Measurements from ENCODE around the gene DCST2. TPM values are rescaled to one million over a fixed set of nuclear protein-coding genes. Genes with fewer than 3 reads are reported as not detected.
"Not testable (repeated sequence)": the region's sequence is repeated elsewhere in the genome, so short reads cannot be mapped to it uniquely, and the experiment has no call there.

Gene DCST2
- total RNA-seq, 1 donor from 2014 or later = under 0.01 TPM

DNA sequence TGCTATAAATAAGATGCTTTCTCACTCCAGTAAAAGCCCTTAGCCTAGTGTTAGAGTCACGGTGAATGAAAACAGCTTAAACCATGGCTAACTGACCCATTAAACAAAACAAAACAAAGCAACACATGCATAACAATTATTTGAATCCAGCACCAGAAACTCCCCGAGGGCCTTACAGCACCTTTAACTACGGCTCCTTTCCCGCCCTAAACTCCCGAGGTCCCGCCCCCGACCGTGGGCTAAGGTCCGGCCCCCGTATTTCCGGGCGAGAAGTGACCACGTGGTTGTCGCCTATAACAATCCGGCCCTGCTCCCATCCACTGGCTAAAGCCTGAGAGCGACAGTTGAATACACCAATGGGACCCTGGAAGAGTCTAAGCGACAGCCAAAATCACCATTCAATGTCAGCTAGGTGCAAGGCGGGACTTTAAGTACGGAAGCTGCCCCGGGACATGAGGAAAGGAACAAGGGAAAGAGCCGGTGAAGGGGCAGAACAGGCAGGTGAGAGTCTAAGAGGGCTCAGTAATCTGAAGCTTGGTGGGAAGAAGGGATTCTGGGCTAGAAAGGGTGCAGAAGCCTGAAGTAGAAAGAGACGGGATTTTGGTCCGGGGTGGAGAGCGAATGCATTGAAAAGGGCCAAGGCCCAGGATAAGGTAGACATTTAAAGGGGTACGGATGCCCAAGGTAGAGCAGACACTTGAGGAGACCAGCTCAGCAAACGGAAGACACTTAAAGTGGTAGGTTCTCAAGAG lies 50.5 kb downstream of the DCST2 start, which contains the start of gene FLAD1:
Gene FLAD1 (plus strand): TSS at position 448 of the 752 bp plus-strand sequence. CDS start 351 bp downstream, outside the sequence.
- peaks cover 6% of the 10 kb centered on the region for H3K36me3 ChIP-seq (ENCODE audit: control insufficient read depth, insufficient read depth, low read length)
- H3K27me3 ChIP-seq (ENCODE audit: control insufficient read depth, insufficient read depth, low read length) = no peaks in the 10 kb centered on the region
- DNase-seq (ENCODE audit: low read depth) (peak; percentile 100), FAIRE-seq (no peak)
- peak within 1 kb of the TSS; percentile 66 for H3K4me3 ChIP-seq (ENCODE audit: low read depth, low read length)
- TF ChIP-seq CTCF (IDR thresholded peaks at IDR 0.05; ENCODE audit: insufficient read depth, low read length, severe bottlenecking) = no peak

DNA sequence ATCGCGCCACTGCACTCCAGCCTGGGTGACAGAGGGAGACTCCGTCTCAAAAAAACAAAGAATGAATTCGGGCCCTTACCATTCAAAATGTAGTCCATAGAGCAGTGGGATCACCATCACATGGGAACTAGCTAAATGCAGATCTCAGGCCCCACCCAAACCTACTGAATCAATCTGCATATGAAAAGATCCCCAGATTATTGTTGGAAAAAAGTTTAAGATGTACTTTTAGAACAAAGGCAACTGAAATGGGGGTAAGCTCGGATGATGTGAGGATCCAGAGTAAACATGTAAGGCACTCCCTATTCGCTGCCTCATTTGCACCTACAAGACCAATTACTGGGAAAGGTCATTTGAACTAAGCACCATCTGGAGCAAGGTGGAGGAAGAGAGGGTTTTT lies 51.2 kb downstream of the DCST2 start:
- Histone ChIP-seq H3K4me3 (ENCODE audit: low read depth, low read length) (no peak overlapping the region), H3K27me3 (ENCODE audit: control insufficient read depth, insufficient read depth, low read length) (no peaks in the 10 kb centered on the region), H3K36me3 (ENCODE audit: control insufficient read depth, insufficient read depth, low read length) (peaks cover under 1% of the 10 kb centered on the region)
- FAIRE-seq = no peak
- no peak for DNase-seq (ENCODE audit: low read depth)
- no peak for TF ChIP-seq CTCF (IDR thresholded peaks at IDR 0.05; ENCODE audit: insufficient read depth, low read length, severe bottlenecking)

- Histone ChIP-seq H3K27me3 (ENCODE audit: control insufficient read depth, insufficient read depth, low read length) (no peaks in the 10 kb centered on the region), H3K36me3 (ENCODE audit: control insufficient read depth, insufficient read depth, low read length) (no peaks in the 10 kb centered on the region), H3K4me3 (ENCODE audit: low read depth, low read length) (no peak overlapping the region)
- DNase-seq (ENCODE audit: low read depth) = no peak
- FAIRE-seq = no peak
- TF ChIP-seq CTCF (IDR thresholded peaks at IDR 0.05; ENCODE audit: insufficient read depth, low read length, severe bottlenecking) = no peak
Observed at GRCh38 chr1:154978360-154978759, 55.2 kb downstream of the DCST2 start.

DNA sequence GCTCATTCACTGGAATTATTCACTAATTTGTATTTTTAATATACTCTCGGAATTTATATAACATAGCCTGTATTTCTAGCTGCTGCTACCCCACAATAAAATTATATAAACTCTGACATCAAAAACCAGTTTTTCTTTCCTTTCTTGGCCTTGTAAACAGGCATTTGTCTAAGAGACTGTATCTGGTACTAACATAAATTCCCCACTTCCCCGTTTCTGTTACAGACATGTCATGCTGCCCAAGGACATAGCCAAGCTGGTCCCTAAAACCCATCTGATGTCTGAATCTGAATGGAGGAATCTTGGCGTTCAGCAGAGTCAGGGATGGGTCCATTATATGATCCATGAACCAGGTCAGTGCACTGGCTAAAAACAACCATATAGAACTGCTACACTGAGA lies 55.8 kb downstream of the DCST2 start:
- not testable (repeated sequence) for DNase-seq (ENCODE audit: low read depth); H3K27me3 ChIP-seq (ENCODE audit: control insufficient read depth, insufficient read depth, low read length); H3K36me3 ChIP-seq (ENCODE audit: control insufficient read depth, insufficient read depth, low read length); FAIRE-seq; H3K4me3 ChIP-seq (ENCODE audit: low read depth, low read length)

GRCh38 chr1:154975409-154976059 lies 58.0 kb downstream of the DCST2 start:
- no peaks in the 10 kb centered on the region for H3K27me3 ChIP-seq (ENCODE audit: control insufficient read depth, insufficient read depth, low read length)
- no peak for TF ChIP-seq CTCF (IDR thresholded peaks at IDR 0.05; ENCODE audit: insufficient read depth, low read length, severe bottlenecking)
- FAIRE-seq = no peak
- H3K36me3 ChIP-seq (ENCODE audit: control insufficient read depth, insufficient read depth, low read length) = no peaks in the 10 kb centered on the region
- DNase-seq (ENCODE audit: low read depth) = peak; percentile 40
- H3K4me3 ChIP-seq (ENCODE audit: low read depth, low read length) = peak overlapping the region; percentile 35

DNA sequence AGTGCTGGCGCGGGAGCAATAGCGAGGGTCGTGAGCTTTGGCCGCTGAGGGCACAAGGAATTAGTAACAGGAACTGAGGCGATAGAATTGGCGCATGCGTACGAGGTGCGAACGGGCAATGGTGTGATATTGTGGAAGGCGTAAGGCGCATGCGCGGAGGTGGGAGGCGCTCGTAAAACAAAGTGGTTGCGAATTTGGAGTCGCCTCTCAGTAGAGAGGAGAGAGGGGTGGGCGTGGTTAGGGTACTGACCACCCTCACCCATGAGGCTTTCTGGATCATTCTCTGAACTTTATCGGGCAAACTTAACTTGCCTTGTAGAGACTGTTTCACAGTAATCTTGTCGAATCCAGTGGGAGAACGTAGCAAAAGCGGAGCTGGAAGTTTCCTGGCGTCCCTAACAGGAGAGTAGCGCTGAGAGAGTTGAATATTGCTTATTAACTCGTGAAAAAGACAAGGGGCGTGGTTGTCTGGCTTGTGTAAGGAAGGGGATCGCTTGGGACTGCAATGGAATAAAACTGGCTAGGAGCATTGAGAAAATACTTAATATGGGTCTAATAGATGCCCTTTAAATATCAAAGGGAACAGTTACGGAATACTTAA lies 58.7 kb downstream of the DCST2 start:
- H3K27me3 ChIP-seq (ENCODE audit: control insufficient read depth, insufficient read depth, low read length) = no peaks in the 10 kb centered on the region
- DNase-seq (ENCODE audit: low read depth) (peak; percentile 93), FAIRE-seq (no peak)
- peaks cover under 1% of the 10 kb centered on the region for H3K36me3 ChIP-seq (ENCODE audit: control insufficient read depth, insufficient read depth, low read length)
- peak overlapping the region; percentile 35 for H3K4me3 ChIP-seq (ENCODE audit: low read depth, low read length)
- TF ChIP-seq CTCF (IDR thresholded peaks at IDR 0.05; ENCODE audit: insufficient read depth, low read length, severe bottlenecking) = no peak

All from bronchial epithelial cell (primary cell).